ENCODE results near the gene PROX2.

PROX2 gene

GRCh38 chr14:74906925-74907521 lies 31.1 kb upstream of the PROX2 start:
- Histone ChIP-seq H2BK15ac (ENCODE audit: low read length) (no peak overlapping the region), H3K4ac (ENCODE audit: low read length) (no peak overlapping the region), H3K4me1 (ENCODE audit: control insufficient read depth in 2 of 2, insufficient read depth in 1 of 2, low read depth in 1 of 2, low read length in 2 of 2) (peaks cover 3 to 4% of the 10 kb centered on the region in 2 donors), H2BK5ac (ENCODE audit: low read length) (no peak overlapping the region), H4K8ac (ENCODE audit: low read depth, low read length) (no peak overlapping the region), H2BK12ac (ENCODE audit: low read length) (no peak overlapping the region), H3K4me3 (ENCODE audit: low read length in 2 of 2) (no peak overlapping the region), H3K27ac (replicated peaks; ENCODE audit: low read length) (no peak overlapping the region), H3K4me2 (ENCODE audit: insufficient read depth, low read length, poor library complexity, severe bottlenecking) (no peak overlapping the region), H3K18ac (ENCODE audit: low read length) (no peak overlapping the region), H3K14ac (ENCODE audit: low read length) (peak overlapping the region; percentile 27), H4K91ac (ENCODE audit: low read depth, low read length, poor library complexity) (no peak overlapping the region), H2BK120ac (ENCODE audit: low read depth, low read length) (no peak overlapping the region), H3K9me3 (replicated peaks in 1 of 2; ENCODE audit: control insufficient read depth in 2 of 2, insufficient read depth in 1 of 2, low read depth in 1 of 2, low read length in 2 of 2) (no peaks in the 10 kb centered on the region), H2AK5ac (ENCODE audit: low read depth, low read length) (no peak overlapping the region), H3K79me1 (ENCODE audit: low read depth, low read length) (no peaks in the 10 kb centered on the region), H3K9ac (ENCODE audit: low read depth, low read length, poor library complexity) (no peak overlapping the region), H3K23ac (ENCODE audit: low read depth, low read length, poor library complexity) (peak overlapping the region; percentile 60), H3K27me3 (ENCODE audit: control insufficient read depth in 3 of 3, insufficient read depth in 3 of 3, low read depth in 1 of 3, low read length in 3 of 3) (no peaks in the 10 kb centered on the region), H2AFZ (ENCODE audit: low read length) (no peak overlapping the region), H3K36me3 (replicated peaks in 1 of 2; ENCODE audit: control insufficient read depth in 2 of 2, insufficient read depth in 2 of 2, low read length in 2 of 2) (peaks cover 15 to 46% of the 10 kb centered on the region in 2 donors)
- WGBS, 2 donors (ENCODE audit: extremely low coverage in 2 of 2, insufficient read length in 2 of 2, insufficient replicate concordance in 1 of 2), result no CpG with 5 or more reads among the region's 12 CpGs
- no peak for DNase-seq (ENCODE audit: low spot score)

GRCh38 chr14:74905595-74906142 lies 29.7 kb upstream of the PROX2 start:
- no peak overlapping the region for H3K27ac ChIP-seq (replicated peaks; ENCODE audit: low read length)

GRCh38 chr14:74904635-74905503 lies 28.9 kb upstream of the PROX2 start:
- DNase-seq (ENCODE audit: low spot score), result no peak
- no peak overlapping the region for H3K9ac ChIP-seq (ENCODE audit: low read depth, low read length, poor library complexity)
- WGBS, 2 donors (ENCODE audit: extremely low coverage in 2 of 2, insufficient read length in 2 of 2, insufficient replicate concordance in 1 of 2), result no CpG with 5 or more reads among the region's 6 CpGs
- H2AK5ac ChIP-seq (ENCODE audit: low read depth, low read length), result no peak overlapping the region
- no peak overlapping the region for H2BK120ac ChIP-seq (ENCODE audit: low read depth, low read length)
- no peak overlapping the region for H2BK5ac ChIP-seq (ENCODE audit: low read length)
- H2BK12ac ChIP-seq (ENCODE audit: low read length), result no peak overlapping the region
- no peak overlapping the region for H2AFZ ChIP-seq (ENCODE audit: low read length)
- H2BK15ac ChIP-seq (ENCODE audit: low read length), result no peak overlapping the region
- H3K36me3 ChIP-seq (replicated peaks in 1 of 2; ENCODE audit: control insufficient read depth in 2 of 2, insufficient read depth in 2 of 2, low read length in 2 of 2), result peaks cover 31 to 68% of the 10 kb centered on the region in 2 donors
- H3K4me3 ChIP-seq (ENCODE audit: low read length in 2 of 2), result no peak overlapping the region
- H3K79me1 ChIP-seq (ENCODE audit: low read depth, low read length), result no peaks in the 10 kb centered on the region
- no peak overlapping the region for H3K27ac ChIP-seq (replicated peaks; ENCODE audit: low read length)
- H3K4me1 ChIP-seq (ENCODE audit: control insufficient read depth in 2 of 2, insufficient read depth in 1 of 2, low read depth in 1 of 2, low read length in 2 of 2), result peaks cover 3 to 4% of the 10 kb centered on the region in 2 donors
- no peaks in the 10 kb centered on the region for H3K27me3 ChIP-seq (ENCODE audit: control insufficient read depth in 3 of 3, insufficient read depth in 3 of 3, low read depth in 1 of 3, low read length in 3 of 3)
- no peak overlapping the region for H4K91ac ChIP-seq (ENCODE audit: low read depth, low read length, poor library complexity)
- H3K9me3 ChIP-seq (replicated peaks in 1 of 2; ENCODE audit: control insufficient read depth in 2 of 2, insufficient read depth in 1 of 2, low read depth in 1 of 2, low read length in 2 of 2), result no peaks in the 10 kb centered on the region
- no peak overlapping the region for H3K18ac ChIP-seq (ENCODE audit: low read length)
- no peak overlapping the region for H3K4ac ChIP-seq (ENCODE audit: low read length)
- H3K14ac ChIP-seq (ENCODE audit: low read length), result no peak overlapping the region
- no peak overlapping the region for H3K4me2 ChIP-seq (ENCODE audit: insufficient read depth, low read length, poor library complexity, severe bottlenecking)
- H4K8ac ChIP-seq (ENCODE audit: low read depth, low read length), result no peak overlapping the region
- H3K23ac ChIP-seq (ENCODE audit: low read depth, low read length, poor library complexity), result no peak overlapping the region

More at GRCh38 chr14:74905595-74906142, 29.7 kb upstream of the PROX2 start:
- Histone ChIP-seq H3K23ac (ENCODE audit: low read depth, low read length, poor library complexity) (no peak overlapping the region), H3K4ac (ENCODE audit: low read length) (no peak overlapping the region), H3K9ac (ENCODE audit: low read depth, low read length, poor library complexity) (no peak overlapping the region), H4K8ac (ENCODE audit: low read depth, low read length) (no peak overlapping the region), H2BK5ac (ENCODE audit: low read length) (no peak overlapping the region), H2BK15ac (ENCODE audit: low read length) (no peak overlapping the region), H2BK120ac (ENCODE audit: low read depth, low read length) (no peak overlapping the region), H3K4me3 (ENCODE audit: low read length in 2 of 2) (peak overlapping the region in 1 of 2 donors; percentile 13), H3K79me1 (ENCODE audit: low read depth, low read length) (no peaks in the 10 kb centered on the region), H3K4me1 (ENCODE audit: control insufficient read depth in 2 of 2, insufficient read depth in 1 of 2, low read depth in 1 of 2, low read length in 2 of 2) (peaks cover 3 to 4% of the 10 kb centered on the region in 2 donors), H3K9me3 (replicated peaks in 1 of 2; ENCODE audit: control insufficient read depth in 2 of 2, insufficient read depth in 1 of 2, low read depth in 1 of 2, low read length in 2 of 2) (no peaks in the 10 kb centered on the region), H2AFZ (ENCODE audit: low read length) (no peak overlapping the region), H2BK12ac (ENCODE audit: low read length) (no peak overlapping the region), H3K27me3 (ENCODE audit: control insufficient read depth in 3 of 3, insufficient read depth in 3 of 3, low read depth in 1 of 3, low read length in 3 of 3) (no peaks in the 10 kb centered on the region), H2AK5ac (ENCODE audit: low read depth, low read length) (no peak overlapping the region), H3K18ac (ENCODE audit: low read length) (no peak overlapping the region), H3K4me2 (ENCODE audit: insufficient read depth, low read length, poor library complexity, severe bottlenecking) (no peak overlapping the region), H3K14ac (ENCODE audit: low read length) (peak overlapping the region; percentile 4), H4K91ac (ENCODE audit: low read depth, low read length, poor library complexity) (no peak overlapping the region), H3K36me3 (replicated peaks in 1 of 2; ENCODE audit: control insufficient read depth in 2 of 2, insufficient read depth in 2 of 2, low read length in 2 of 2) (peaks cover 24 to 60% of the 10 kb centered on the region in 2 donors)
- WGBS, 2 donors (ENCODE audit: extremely low coverage in 2 of 2, insufficient read length in 2 of 2, insufficient replicate concordance in 1 of 2), result no CpG with 5 or more reads among the region's 14 CpGs
- DNase-seq (ENCODE audit: low spot score), result peak; percentile 55
